ENCODE measurements around the gene ITFG1. TPM values are rescaled to one million over a fixed set of nuclear protein-coding genes. Genes with fewer than 3 reads are reported as not detected.
"Not testable (repeated sequence)": the region's sequence is repeated elsewhere in the genome, so short reads cannot be mapped to it uniquely, and the experiment has no call there.

The ITFG1 gene
- total and polyA plus RNA-seq, 4 experiments from 2014 or later, result 26.1 to 31.3 (median 28.3) TPM

DNA sequence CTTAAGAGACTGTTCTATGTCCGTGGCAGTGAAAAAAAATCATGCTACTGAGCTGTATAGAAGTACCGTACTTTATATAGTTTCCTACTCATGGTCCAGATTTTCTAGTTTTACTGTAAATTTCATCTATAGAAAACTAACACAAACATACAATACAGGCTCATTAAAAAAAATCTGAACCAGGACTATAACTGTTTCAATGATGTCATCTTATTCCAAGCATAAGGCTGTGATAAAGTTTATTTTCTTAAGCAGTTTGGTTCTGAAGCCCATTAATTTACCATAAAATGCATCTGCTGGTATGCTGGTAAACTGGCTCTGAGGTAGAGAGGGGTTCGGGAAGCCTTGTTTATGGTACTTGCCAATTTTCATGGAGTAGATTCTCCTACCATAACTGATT, 300.4 kb downstream of the ITFG1 start:
- no peaks in the 10 kb centered on the region for H3K9me3 ChIP-seq (ENCODE audit: control insufficient read depth in 1 of 2, low read length in 2 of 2)
- H3K27ac ChIP-seq (ENCODE audit: low read depth, low read length), result no peak overlapping the region
- no peaks in the 10 kb centered on the region for H3K27me3 ChIP-seq (ENCODE audit: insufficient read depth, low read length)
- H3K4me1 ChIP-seq (ENCODE audit: insufficient read depth, low read length), result no peaks in the 10 kb centered on the region
- H3K27ac Mint-ChIP-seq, result no peak overlapping the region
- CTCF ChIA-PET (ENCODE audit: partially characterized antibody), result interaction anchor here (1.8 kb wide), 1 partner anchor 19 kb away, joined by 6 read pairs; no protein-coding TSS in a partner anchor
- no peaks in the 10 kb centered on the region for H3K27me3 Mint-ChIP-seq
- no peak overlapping the region for H3K4me3 ChIP-seq (ENCODE audit: low read length in 2 of 2)
- peaks cover 0 to 1% (median 0%) of the 10 kb centered on the region in 8 donors for H3K9me3 Mint-ChIP-seq
- H3K4me3 Mint-ChIP-seq, result no peak overlapping the region
- intact Hi-C loops (cut with micrococcal nuclease), result no loop called here
- no peaks in the 10 kb centered on the region for H3K4me1 Mint-ChIP-seq
- POLR2A ChIA-PET (ENCODE audit: partially characterized antibody), result no interaction called here
- DNase-seq, result no peak
- peaks cover 24% of the 10 kb centered on the region in 2 donors for H3K36me3 Mint-ChIP-seq
- no peaks in the 10 kb centered on the region for H3K36me3 ChIP-seq (ENCODE audit: insufficient read depth, low read length)

- intact Hi-C loops (cut with micrococcal nuclease), result no loop called here
- Mint-ChIP-seq H3K4me3 (no peak overlapping the region), H3K27me3 (no peaks in the 10 kb centered on the region), H3K27ac (no peak overlapping the region), H3K4me1 (no peaks in the 10 kb centered on the region), H3K9me3 (peaks cover 0 to 1% (median 0%) of the 10 kb centered on the region in 8 donors), H3K36me3 (peaks cover 26 to 29% of the 10 kb centered on the region in 2 donors)
- ChIA-PET POLR2A (ENCODE audit: partially characterized antibody) (no interaction called here), CTCF (ENCODE audit: partially characterized antibody) (no interaction called here)
- Histone ChIP-seq H3K4me3 (ENCODE audit: low read length in 2 of 2) (no peak overlapping the region), H3K9me3 (ENCODE audit: control insufficient read depth in 1 of 2, low read length in 2 of 2) (no peaks in the 10 kb centered on the region), H3K36me3 (ENCODE audit: insufficient read depth, low read length) (no peaks in the 10 kb centered on the region), H3K4me1 (ENCODE audit: insufficient read depth, low read length) (no peaks in the 10 kb centered on the region), H3K27ac (ENCODE audit: low read depth, low read length) (no peak overlapping the region), H3K27me3 (ENCODE audit: insufficient read depth, low read length) (no peaks in the 10 kb centered on the region)
- no peak for DNase-seq
These were observed 301.9 kb downstream of the ITFG1 start for GRCh38 chr16:47158992-47159391.

- Mint-ChIP-seq H3K27me3 (no peaks in the 10 kb centered on the region), H3K36me3 (peaks cover 45 to 47% of the 10 kb centered on the region in 2 donors), H3K9me3 (peaks cover 0 to 14% (median 7%) of the 10 kb centered on the region in 8 donors), H3K4me1 (no peaks in the 10 kb centered on the region), H3K4me3 (no peak overlapping the region), H3K27ac (peak overlapping the region in 1 of 7 donors; percentile 6)
- POLR2A ChIA-PET (ENCODE audit: partially characterized antibody), result no interaction called here
- H3K36me3 ChIP-seq (ENCODE audit: insufficient read depth, low read length), result no peaks in the 10 kb centered on the region
- no peak for DNase-seq
- no peaks in the 10 kb centered on the region for H3K4me1 ChIP-seq (ENCODE audit: insufficient read depth, low read length)
- no peaks in the 10 kb centered on the region for H3K9me3 ChIP-seq (ENCODE audit: control insufficient read depth in 1 of 2, low read length in 2 of 2)
- intact Hi-C loops (cut with micrococcal nuclease), result no loop called here
- no peak overlapping the region for H3K4me3 ChIP-seq (ENCODE audit: low read length in 2 of 2)
- H3K27me3 ChIP-seq (ENCODE audit: insufficient read depth, low read length), result no peaks in the 10 kb centered on the region
- CTCF ChIA-PET (ENCODE audit: partially characterized antibody), result interaction anchor here (1.3 to 6.6 kb wide), 3 partner anchors 13 to 119 kb away, joined by 3 to 39 read pairs (median 4); partner anchors contain the start of gene NETO2
- no peak overlapping the region for H3K27ac ChIP-seq (ENCODE audit: low read depth, low read length)
These were observed 304.1 kb downstream of the ITFG1 start for GRCh38 chr16:47156680-47157215.

DNA sequence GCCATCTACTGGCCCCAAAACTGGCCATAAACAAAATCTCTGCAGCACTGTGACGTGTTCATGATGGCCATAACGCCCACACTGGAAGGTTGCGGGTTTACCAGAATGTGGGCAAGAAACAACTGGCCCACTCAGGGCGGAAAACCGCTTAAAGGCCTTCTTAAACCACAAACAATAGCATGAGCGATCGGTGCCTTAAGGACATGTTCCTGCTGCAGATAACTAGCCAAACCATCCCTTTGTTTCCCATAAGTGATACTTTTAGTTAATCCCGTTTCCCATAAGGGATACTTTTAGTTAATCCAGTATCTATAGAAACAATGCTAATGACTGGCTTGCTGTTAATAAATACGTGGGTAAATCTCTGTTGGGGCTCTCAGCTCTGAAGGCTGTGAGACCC, 308.4 kb downstream of the ITFG1 start:
- DNase-seq; H3K27ac Mint-ChIP-seq; H3K27me3 ChIP-seq (ENCODE audit: insufficient read depth, low read length); H3K4me1 ChIP-seq (ENCODE audit: insufficient read depth, low read length); H3K4me3 ChIP-seq (ENCODE audit: low read length in 2 of 2); intact Hi-C loops (cut with micrococcal nuclease); H3K36me3 ChIP-seq (ENCODE audit: insufficient read depth, low read length); H3K27ac ChIP-seq (ENCODE audit: low read depth, low read length); H3K27me3 Mint-ChIP-seq; H3K9me3 ChIP-seq (ENCODE audit: control insufficient read depth in 1 of 2, low read length in 2 of 2); H3K4me3 Mint-ChIP-seq; POLR2A ChIA-PET (ENCODE audit: partially characterized antibody); H3K4me1 Mint-ChIP-seq: not testable (repeated sequence)
- H3K36me3 Mint-ChIP-seq, result peaks cover 32 to 38% of the 10 kb centered on the region in 2 donors
- CTCF ChIA-PET (ENCODE audit: partially characterized antibody), result interaction anchor here (6.6 kb wide), 1 partner anchor 9 kb away, joined by 39 read pairs; the partner anchor contains the start of gene NETO2
- peaks cover 0 to 14% (median 8%) of the 10 kb centered on the region in 8 donors for H3K9me3 Mint-ChIP-seq

GRCh38 chr16:47150067-47150466, 310.8 kb downstream of the ITFG1 start:
- no peaks in the 10 kb centered on the region for H3K27me3 ChIP-seq (ENCODE audit: insufficient read depth, low read length)
- H3K4me1 Mint-ChIP-seq, result peaks cover 0 to 9% (median 7%) of the 10 kb centered on the region in 4 donors
- DNase-seq, result peak in 1 of 5 donors; percentile 20
- peaks cover 5% of the 10 kb centered on the region for H3K4me1 ChIP-seq (ENCODE audit: insufficient read depth, low read length)
- H3K4me3 ChIP-seq (ENCODE audit: low read length in 2 of 2), result no peak overlapping the region
- H3K27ac ChIP-seq (ENCODE audit: low read depth, low read length), result no peak overlapping the region
- H3K4me3 Mint-ChIP-seq, result no peak overlapping the region
- intact Hi-C loops (cut with micrococcal nuclease), result no loop called here
- peaks cover 19 to 28% of the 10 kb centered on the region in 2 donors for H3K36me3 Mint-ChIP-seq
- H3K9me3 ChIP-seq (ENCODE audit: control insufficient read depth in 1 of 2, low read length in 2 of 2), result no peaks in the 10 kb centered on the region
- peaks cover 0 to 14% (median 7%) of the 10 kb centered on the region in 8 donors for H3K9me3 Mint-ChIP-seq
- H3K27me3 Mint-ChIP-seq, result peaks cover 0 to 3% of the 10 kb centered on the region in 2 donors
- ChIA-PET CTCF (ENCODE audit: partially characterized antibody) (interaction anchor here (1.6 kb wide), 1 partner anchor 8 kb away, joined by 10 read pairs; no protein-coding TSS in a partner anchor), POLR2A (ENCODE audit: partially characterized antibody) (interaction anchor here (0.8 kb wide), 1 partner anchor 8 kb away, joined by 3 read pairs; no protein-coding TSS in a partner anchor)
- H3K36me3 ChIP-seq (ENCODE audit: insufficient read depth, low read length), result no peaks in the 10 kb centered on the region
- peak overlapping the region in 1 of 7 donors; percentile 9 for H3K27ac Mint-ChIP-seq

DNA sequence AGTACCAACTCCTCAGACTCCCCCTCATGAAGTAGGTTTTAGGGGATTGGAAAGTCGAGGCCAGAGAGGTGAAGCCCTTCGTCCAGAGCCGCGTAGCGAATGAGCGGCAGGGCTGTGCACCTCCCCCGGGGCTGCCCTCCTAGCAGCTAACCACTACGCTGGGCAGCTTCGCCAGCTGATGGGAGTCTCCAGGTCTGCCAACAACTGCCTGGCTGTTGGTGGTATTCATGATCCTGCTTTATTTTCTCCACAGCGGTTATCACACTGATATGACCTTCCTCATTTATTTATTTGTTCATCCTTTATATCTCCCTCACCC, 316.3 kb downstream of the ITFG1 start:
- Mint-ChIP-seq H3K4me1 (peaks cover 7 to 21% (median 13%) of the 10 kb centered on the region in 4 donors), H3K36me3 (no peaks in the 10 kb centered on the region), H3K9me3 (peaks cover 0 to 1% (median 0%) of the 10 kb centered on the region in 8 donors), H3K27me3 (peaks cover 0 to 3% of the 10 kb centered on the region in 2 donors), H3K27ac (peak overlapping the region in 6 of 7 donors; percentile 19 to 90 (median 62)), H3K4me3 (peak overlapping the region; percentile 72 to 85 (median 82))
- ChIA-PET POLR2A (ENCODE audit: partially characterized antibody) (interaction anchor here (1.3 to 2.6 kb wide), 3 partner anchors 107 to 316 kb away, joined by 3 to 23 read pairs (median 7); partner anchors contain the start of genes DNAJA2, ITFG1 and PHKB), CTCF (ENCODE audit: partially characterized antibody) (interaction anchor here (0.9 to 5.1 kb wide), 15 partner anchors 8 to 1015 kb away, joined by 3 to 39 read pairs (median 5); partner anchors contain the start of genes ITFG1 and PHKB)
- Histone ChIP-seq H3K9me3 (ENCODE audit: control insufficient read depth in 1 of 2, low read length in 2 of 2) (no peaks in the 10 kb centered on the region), H3K27me3 (ENCODE audit: insufficient read depth, low read length) (no peaks in the 10 kb centered on the region), H3K36me3 (ENCODE audit: insufficient read depth, low read length) (no peaks in the 10 kb centered on the region), H3K4me3 (ENCODE audit: low read length in 2 of 2) (peak overlapping the region; percentile 7 to 38), H3K27ac (ENCODE audit: low read depth, low read length) (no peak overlapping the region), H3K4me1 (ENCODE audit: insufficient read depth, low read length) (peaks cover 19% of the 10 kb centered on the region)
- no peak for DNase-seq
- intact Hi-C loops (cut with micrococcal nuclease), result loop anchor here (1.0 to 5.0 kb wide), 4 partner anchors 171 to 1488 kb away; partner anchors contain the start of genes DNAJA2, LONP2, ORC6 and VPS35
